ENCODE results near the gene NCLN.
"Not testable (repeated sequence)": the region's sequence is repeated elsewhere in the genome, so short reads cannot be mapped to it uniquely, and the experiment has no call there.

NCLN gene

DNA sequence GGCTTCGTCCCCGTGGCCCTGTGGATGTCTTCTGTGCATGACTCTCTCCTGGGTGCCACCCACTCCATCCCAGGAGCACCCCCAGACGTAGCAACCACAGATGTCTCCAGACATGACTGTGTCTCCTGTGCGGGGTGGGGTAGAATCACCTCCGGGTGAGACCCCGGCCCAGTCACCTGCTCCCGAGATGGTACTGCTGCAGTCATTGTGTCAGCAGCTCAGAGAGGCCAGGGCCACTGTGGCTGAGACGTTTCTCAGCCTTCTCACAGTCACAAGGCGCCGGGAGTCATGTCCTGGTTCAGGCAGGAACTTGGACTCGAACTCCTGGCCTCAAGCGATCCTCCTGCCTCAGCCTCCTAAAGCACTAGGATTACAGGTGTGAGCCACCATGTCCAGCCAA lies 16.6 kb downstream of the NCLN start:
- TF ChIP-seq JUND (IDR thresholded peaks at IDR 0.05; ENCODE audit: low read depth), result no peak
- DNase-seq (ENCODE audit: low read depth in 1 of 2, low spot score in 1 of 2), result no peak
- in situ Hi-C loops (cut with HindIII; ENCODE audit: low pct_unique_long_range_greater_than_20kb, low sequenced_read_pairs), result no loop called here

DNA sequence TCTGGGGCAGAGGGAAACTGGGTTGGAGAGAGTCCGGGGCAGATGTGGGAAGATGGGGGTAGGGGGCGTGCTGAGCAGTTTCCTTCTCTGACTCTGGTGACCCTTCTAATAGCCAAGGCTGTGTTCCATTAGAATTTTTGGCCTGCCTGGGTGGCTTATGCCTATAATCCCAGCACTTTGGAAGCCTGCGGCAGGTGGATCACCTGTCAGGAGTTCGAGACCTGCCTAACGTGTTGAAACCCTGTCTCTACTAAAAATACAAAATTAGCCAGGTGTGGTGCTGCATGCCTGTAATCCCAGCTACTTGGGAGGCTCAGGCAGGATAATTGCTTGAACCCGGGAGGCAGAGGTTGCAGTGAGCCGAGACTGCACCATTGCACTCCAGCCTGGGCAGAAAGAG lies 17.2 kb downstream of the NCLN start:
- in situ Hi-C loops (cut with HindIII; ENCODE audit: low pct_unique_long_range_greater_than_20kb, low sequenced_read_pairs); DNase-seq (ENCODE audit: low read depth in 1 of 2, low spot score in 1 of 2): not testable (repeated sequence)

DNA sequence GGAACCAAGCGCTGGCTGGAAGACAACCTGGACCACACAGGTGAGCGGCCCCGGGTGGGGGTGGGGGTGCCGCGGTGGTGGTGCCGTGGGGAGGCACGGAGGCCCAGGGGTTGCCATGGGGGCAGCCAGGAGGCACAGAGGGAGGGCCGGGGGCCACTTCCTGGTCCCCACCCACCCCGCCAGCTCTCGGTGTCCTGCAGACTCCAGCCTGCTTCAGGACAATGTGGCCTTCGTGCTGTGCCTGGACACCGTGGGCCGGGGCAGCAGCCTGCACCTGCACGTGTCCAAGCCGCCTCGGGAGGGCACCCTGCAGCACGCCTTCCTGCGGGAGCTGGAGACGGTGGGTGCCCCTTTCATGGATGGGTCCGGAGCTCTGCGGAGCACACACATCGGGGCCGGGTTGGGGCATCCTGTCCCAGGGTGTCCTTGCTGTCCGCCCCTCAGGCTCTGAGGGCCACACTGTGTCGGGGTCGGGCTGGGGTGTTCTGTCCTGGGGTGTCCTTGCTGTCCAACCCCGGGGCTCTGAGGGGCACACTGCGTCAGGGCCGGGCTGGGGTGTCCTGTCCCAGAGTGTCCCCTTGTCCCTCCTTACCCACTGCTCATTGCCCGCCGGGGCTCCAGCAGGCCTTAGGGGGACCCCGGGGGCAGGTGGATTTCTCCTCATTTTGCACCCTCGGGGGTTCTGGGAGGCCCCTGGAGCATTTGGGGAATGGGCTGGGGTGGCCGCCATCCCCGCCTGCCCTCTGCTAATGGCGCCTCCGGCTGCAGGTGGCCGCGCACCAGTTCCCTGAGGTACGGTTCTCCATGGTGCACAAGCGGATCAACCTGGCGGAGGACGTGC lies 18.3 kb downstream of the NCLN start:
- in situ Hi-C loops (cut with HindIII; ENCODE audit: low pct_unique_long_range_greater_than_20kb, low sequenced_read_pairs), result no loop called here
- TF ChIP-seq JUND (IDR thresholded peaks at IDR 0.05; ENCODE audit: low read depth), result no peak
- DNase-seq (ENCODE audit: low read depth in 1 of 2, low spot score in 1 of 2), result no peak

DNA sequence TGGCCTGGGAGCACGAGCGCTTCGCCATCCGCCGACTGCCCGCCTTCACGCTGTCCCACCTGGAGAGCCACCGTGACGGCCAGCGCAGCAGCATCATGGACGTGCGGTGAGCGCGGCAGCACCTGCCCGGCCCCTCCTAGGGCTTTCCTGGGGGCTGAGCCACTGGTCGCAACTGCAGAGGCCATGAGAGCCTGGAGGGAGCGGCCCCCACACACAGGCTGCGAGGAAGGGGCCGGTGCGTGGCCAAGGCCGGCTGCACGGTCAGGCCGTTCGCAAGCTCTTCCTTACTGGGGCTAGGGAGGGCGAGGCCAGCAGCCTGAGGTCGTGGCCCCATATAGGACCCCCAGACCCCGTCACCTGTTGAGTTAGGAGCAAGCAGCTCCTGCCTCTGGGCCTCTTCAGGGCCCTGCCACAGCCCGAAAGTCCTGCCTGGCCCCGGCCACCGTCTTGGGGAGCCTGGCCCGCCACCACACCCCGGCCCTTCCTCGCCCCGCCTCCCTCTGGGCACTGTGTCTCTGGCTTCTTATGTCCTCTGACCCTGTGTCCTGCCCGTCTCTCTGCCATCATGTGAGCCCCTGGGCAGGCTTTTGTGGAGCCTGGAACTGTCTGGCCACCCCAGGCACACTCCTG lies 19.0 kb downstream of the NCLN start:
- in situ Hi-C loops (cut with HindIII; ENCODE audit: low pct_unique_long_range_greater_than_20kb, low sequenced_read_pairs), result no loop called here
- TF ChIP-seq JUND (IDR thresholded peaks at IDR 0.05; ENCODE audit: low read depth), result no peak
- DNase-seq (ENCODE audit: low read depth in 1 of 2, low spot score in 1 of 2), result no peak

GRCh38 chr19:3206216-3206953 lies 20.7 kb downstream of the NCLN start:
- DNase-seq (ENCODE audit: low read depth in 1 of 2, low spot score in 1 of 2), result no peak
- in situ Hi-C loops (cut with HindIII; ENCODE audit: low pct_unique_long_range_greater_than_20kb, low sequenced_read_pairs), result no loop called here
- no peak for TF ChIP-seq JUND (IDR thresholded peaks at IDR 0.05; ENCODE audit: low read depth)

GRCh38 chr19:3207461-3208242 lies 21.9 kb downstream of the NCLN start:
- in situ Hi-C loops (cut with HindIII; ENCODE audit: low pct_unique_long_range_greater_than_20kb, low sequenced_read_pairs), result no loop called here
- no peak for TF ChIP-seq JUND (IDR thresholded peaks at IDR 0.05; ENCODE audit: low read depth)
- no peak for DNase-seq (ENCODE audit: low read depth in 1 of 2, low spot score in 1 of 2)

- no peak for DNase-seq (ENCODE audit: low read depth in 1 of 2, low spot score in 1 of 2)
- in situ Hi-C loops (cut with HindIII; ENCODE audit: low pct_unique_long_range_greater_than_20kb, low sequenced_read_pairs), result no loop called here
- TF ChIP-seq JUND (IDR thresholded peaks at IDR 0.05; ENCODE audit: low read depth), result no peak
Observed at GRCh38 chr19:3208317-3209207, 22.8 kb downstream of the NCLN start.

GRCh38 chr19:3210347-3211017 lies 24.8 kb downstream of the NCLN start:
- DNase-seq (ENCODE audit: low read depth in 1 of 2, low spot score in 1 of 2), result peak in 1 of 2 experiments; percentile 33
- in situ Hi-C loops (cut with HindIII; ENCODE audit: low pct_unique_long_range_greater_than_20kb, low sequenced_read_pairs), result no loop called here
- no peak for TF ChIP-seq JUND (IDR thresholded peaks at IDR 0.05; ENCODE audit: low read depth)

DNA sequence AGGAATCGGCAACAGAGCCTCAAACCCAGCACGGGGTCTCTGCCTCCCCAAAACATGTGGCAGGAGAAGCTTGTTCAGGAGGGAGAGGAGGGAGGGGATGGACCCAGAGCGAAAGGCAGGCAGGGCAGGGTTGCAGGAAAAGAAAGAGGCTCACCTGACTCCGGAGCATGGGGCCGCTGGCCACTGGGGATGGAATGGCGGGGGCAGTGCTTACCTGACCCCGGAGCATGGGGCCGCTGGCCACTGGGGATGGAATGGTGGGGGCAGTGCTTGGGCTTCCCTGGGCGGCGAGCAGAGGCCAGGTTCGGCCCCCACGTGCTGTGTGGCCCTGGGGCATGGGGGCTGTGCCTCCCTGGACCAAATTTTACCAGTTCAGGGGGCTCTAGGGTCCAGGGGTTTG lies 25.5 kb downstream of the NCLN start:
- no peak for TF ChIP-seq JUND (IDR thresholded peaks at IDR 0.05; ENCODE audit: low read depth)
- in situ Hi-C loops (cut with HindIII; ENCODE audit: low pct_unique_long_range_greater_than_20kb, low sequenced_read_pairs), result no loop called here
- no peak for DNase-seq (ENCODE audit: low read depth in 1 of 2, low spot score in 1 of 2)

DNA sequence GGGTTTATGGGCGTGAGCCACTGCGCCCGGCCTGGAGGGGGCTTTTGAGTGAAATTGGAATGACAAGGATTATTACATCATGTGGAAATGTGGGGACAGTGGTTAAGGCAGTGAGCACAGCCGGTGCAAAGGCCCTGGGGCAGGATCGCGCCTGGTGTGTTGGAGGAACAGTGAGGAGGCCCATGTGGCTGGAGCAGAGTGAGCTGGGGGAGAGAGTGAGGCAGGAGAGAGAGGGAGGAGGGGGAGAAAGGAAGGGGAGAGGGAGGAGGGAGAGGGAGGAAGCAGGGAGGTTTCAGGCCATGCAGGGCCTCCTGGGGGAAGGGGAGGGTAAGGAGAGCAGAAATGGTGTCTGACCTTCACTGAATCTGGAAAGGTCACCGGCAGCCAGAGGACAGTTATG lies 27.4 kb downstream of the NCLN start:
- no peak for TF ChIP-seq JUND (IDR thresholded peaks at IDR 0.05; ENCODE audit: low read depth)
- in situ Hi-C loops (cut with HindIII; ENCODE audit: low pct_unique_long_range_greater_than_20kb, low sequenced_read_pairs), result no loop called here
- DNase-seq (ENCODE audit: low read depth in 1 of 2, low spot score in 1 of 2), result no peak

DNA sequence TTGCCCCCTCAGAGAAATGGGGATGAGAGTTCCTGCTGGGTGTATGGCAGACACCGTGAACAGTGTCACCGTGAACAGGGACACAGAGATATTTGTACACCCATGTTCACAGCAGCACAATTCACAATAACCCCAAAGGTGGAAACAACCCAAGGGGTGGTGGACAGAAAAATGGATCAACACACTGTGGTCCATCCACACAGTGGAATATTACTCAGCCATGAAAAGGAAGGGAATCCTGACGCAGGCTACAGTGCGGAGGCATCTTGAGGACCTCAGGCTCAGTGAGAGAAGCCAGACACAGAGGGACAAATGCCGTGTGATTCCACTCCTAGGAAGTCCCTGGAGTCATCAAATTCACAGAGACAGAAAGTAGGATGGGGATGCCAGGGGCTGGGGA lies 31.1 kb downstream of the NCLN start:
- no peak for DNase-seq (ENCODE audit: low read depth in 1 of 2, low spot score in 1 of 2)
- in situ Hi-C loops (cut with HindIII; ENCODE audit: low pct_unique_long_range_greater_than_20kb, low sequenced_read_pairs), result no loop called here
- no peak for TF ChIP-seq JUND (IDR thresholded peaks at IDR 0.05; ENCODE audit: low read depth)

Data from T47D (cell line).